GM13976 (cell line): ENCODE measurements around the gene SRRM4.

ENCODE experiments used
- DNase-seq: peaks from one replicate; pipeline ENCODE4 v3.0.0; 2012; ENCODE audit warnings: low spot score
- CTCF ChIP-seq: IDR thresholded peaks from 2 replicates; pipeline ENCODE4 v1.5.1; 2012; ENCODE audit warnings: borderline replicate concordance, mild to moderate bottlenecking; ENCODE audit not compliant: insufficient read depth; ENCODE audit errors: extremely low read depth, missing control alignments, control extremely low read depth
- in situ Hi-C: fragments of 300-500 bp; cut with MboI; formaldehyde crosslinking; loops from one replicate; pipeline ENCODE4 v1.12.0; 2022; ENCODE audit warnings: low sequenced_read_pairs, mixed read lengths, inconsistent platforms; ENCODE audit not compliant: unreplicated experiment

Gene SRRM4

GRCh38 chr12:119060847-119061796, 79.8 kb downstream of the SRRM4 start:
- in situ Hi-C loops = no loop called here
- TF ChIP-seq CTCF = no peak
- no peak for DNase-seq

- TF ChIP-seq CTCF = no peak
- in situ Hi-C loops = no loop called here
- DNase-seq = no peak
Measured at GRCh38 chr12:119068129-119068856, 87.0 kb downstream of the SRRM4 start.

- TF ChIP-seq CTCF = no peak
- in situ Hi-C loops = no loop called here
- DNase-seq = no peak
Measured at GRCh38 chr12:119069147-119069642, 87.9 kb downstream of the SRRM4 start.

- in situ Hi-C loops = no loop called here
- no peak for TF ChIP-seq CTCF
- DNase-seq = no peak
Measured at GRCh38 chr12:119071176-119071575, 89.8 kb downstream of the SRRM4 start.

GRCh38 chr12:119071638-119072231, 90.4 kb downstream of the SRRM4 start:
- in situ Hi-C loops = no loop called here
- no peak for DNase-seq
- no peak for TF ChIP-seq CTCF

GRCh38 chr12:119072440-119072839, 91.1 kb downstream of the SRRM4 start:
- in situ Hi-C loops = no loop called here
- TF ChIP-seq CTCF = no peak
- no peak for DNase-seq
